Neural cell (in vitro differentiated cells): ENCODE results near the gene SLC22A31. TPM values are rescaled to one million over a fixed set of nuclear protein-coding genes. Genes with fewer than 3 reads are reported as not detected.
"Not testable (repeated sequence)": the region's sequence is repeated elsewhere in the genome, so short reads cannot be mapped to it uniquely, and the experiment has no call there.

ENCODE experiments used
- H2AFZ ChIP-seq: fragments of 200-600, 300-800 bp; sonication (generic), shearing (Covaris generic); 2 replicates; pipeline ENCODE4 v1.6.0; 2014; ENCODE audit warnings: low read depth, mild to moderate bottlenecking, antibody characterized with exemption, low read length, moderate library complexity
- H3F3A ChIP-seq: fragments of 200-600 bp; shearing (Covaris generic); 2 replicates; pipeline ENCODE4 v1.6.1; 2016; ENCODE audit warnings: mild to moderate bottlenecking, moderate library complexity, mixed read lengths, antibody characterized with exemption, low read length; ENCODE audit not compliant: insufficient read depth, poor library complexity, severe bottlenecking
- H3K27ac ChIP-seq: fragments of 200-600, 300-800 bp; sonication (generic), shearing (Covaris generic); 2 replicates; pipeline ENCODE4 v1.5.1; 2014; ENCODE audit warnings: mild to moderate bottlenecking, low read length, moderate library complexity
- H3K27me3 ChIP-seq: fragments of 300-800, 200-600 bp; sonication (generic), shearing (Covaris generic); 2 replicates; pipeline ENCODE4 v1.6.0; 2014; ENCODE audit warnings: mild to moderate bottlenecking, low read depth, low read length, moderate library complexity; ENCODE audit not compliant: insufficient read depth
- H3K36me3 ChIP-seq: fragments of 300-800, 200-600 bp; sonication (generic), shearing (Covaris generic); 2 replicates; pipeline ENCODE4 v1.5.1; 2014; ENCODE audit warnings: mild to moderate bottlenecking, antibody characterized with exemption, low read length, moderate library complexity; ENCODE audit not compliant: insufficient read depth
- H3K4me2 ChIP-seq: fragments of 300-800, 200-600 bp; sonication (generic), shearing (Covaris generic); 2 replicates; pipeline ENCODE4 v1.6.0; 2014; ENCODE audit warnings: mild to moderate bottlenecking, low read length
- H3K4me3 ChIP-seq: fragments of 300-800, 200-600 bp; sonication (generic), shearing (Covaris generic); 2 replicates; pipeline ENCODE4 v1.5.1; 2014; ENCODE audit warnings: mild to moderate bottlenecking, low read length, moderate library complexity
- H3K79me2 ChIP-seq: fragments of 200-600 bp; shearing (Covaris generic); replicated peaks from 2 replicates; pipeline ENCODE4 v1.6.0; 2014; ENCODE audit warnings: mild to moderate bottlenecking, low read length, moderate library complexity; ENCODE audit not compliant: insufficient read depth
- H3K9ac ChIP-seq: fragments of 300-800, 200-600 bp; sonication (generic), shearing (Covaris generic); 2 replicates; pipeline ENCODE4 v1.6.1; 2016; ENCODE audit warnings: mild to moderate bottlenecking, low read length, mixed read lengths
- H3K9me2 ChIP-seq: fragments of 200-600 bp; shearing (Covaris generic); 2 replicates; pipeline ENCODE4 v1.6.1; 2016; ENCODE audit warnings: mild to moderate bottlenecking, low read length, mixed read lengths; ENCODE audit not compliant: insufficient read depth
- H3K9me3 ChIP-seq: fragments of 200-600, 300-800 bp; sonication (generic), shearing (Covaris generic); 2 replicates; pipeline ENCODE4 v1.6.1; 2016; ENCODE audit warnings: mild to moderate bottlenecking, mixed run types, low read length, moderate library complexity, mixed read lengths
- H4K20me1 ChIP-seq: fragments of 200-600 bp; shearing (Covaris generic); 2 replicates; pipeline ENCODE4 v1.6.1; 2016; ENCODE audit warnings: mild to moderate bottlenecking, mixed run types; ENCODE audit not compliant: insufficient read depth
- CTCF ChIP-seq: fragments of 450-650 bp; IDR thresholded peaks from 2 replicates; pipeline ENCODE4 v1.5.1; 2014; ENCODE audit warnings: antibody characterized with exemption, mild to moderate bottlenecking, moderate library complexity; ENCODE audit not compliant: poor library complexity, severe bottlenecking
- EP300 ChIP-seq: fragments of 450-650 bp; conservative IDR thresholded peaks from 2 replicates; pipeline ENCODE4 v1.6.1; 2014; ENCODE audit warnings: antibody characterized with exemption, mild to moderate bottlenecking, moderate library complexity; ENCODE audit not compliant: poor library complexity, severe bottlenecking
- EZH2 ChIP-seq: fragments of 200-600, 300-800 bp; shearing (Covaris generic), sonication (generic); IDR thresholded peaks from 2 replicates; pipeline ENCODE4 v1.6.1; 2014; ENCODE audit warnings: antibody characterized with exemption, low read length, borderline replicate concordance, mild to moderate bottlenecking; ENCODE audit not compliant: insufficient read depth, poor library complexity, severe bottlenecking
- MXI1 ChIP-seq: fragments of 450-650 bp; conservative IDR thresholded peaks from 2 replicates; pipeline ENCODE4 v1.6.1; 2014; ENCODE audit warnings: antibody characterized with exemption, mild to moderate bottlenecking; ENCODE audit not compliant: poor library complexity, severe bottlenecking
- POLR2AphosphoS5 ChIP-seq: IDR thresholded peaks from 2 replicates; pipeline ENCODE4 v1.6.1; 2012
- RAD21 ChIP-seq: fragments of 450-650 bp; conservative IDR thresholded peaks from 2 replicates; pipeline ENCODE4 v1.6.1; 2014; ENCODE audit warnings: antibody characterized with exemption, mild to moderate bottlenecking, moderate library complexity
- SMC3 ChIP-seq: fragments of 450-650 bp; conservative IDR thresholded peaks from 2 replicates; pipeline ENCODE4 v1.6.1; 2014; ENCODE audit warnings: antibody characterized with exemption, mild to moderate bottlenecking, moderate library complexity; ENCODE audit not compliant: poor library complexity
- TAF1 ChIP-seq: IDR thresholded peaks from 2 replicates; pipeline ENCODE4 v1.6.1; 2012; ENCODE audit warnings: low read depth
- polyA plus RNA-seq: library from polyadenylated mRNA; depleted of rRNA; stranded (reverse); fragments of >200 nt; gene quantifications from 2 replicates; pipeline ENCODE4 v1.2.3, GENCODE V29; 2014
- TF ChIP-seq, protein P1 (sequence below): IDR thresholded peaks from 2 replicates; pipeline ENCODE4 v1.6.1; 2012; ENCODE audit warnings: borderline replicate concordance

SLC22A31 gene
- polyA plus RNA-seq, 1 donor from 2014 or later: not detected

- H2AFZ ChIP-seq, H3K36me3 ChIP-seq, H3K9ac ChIP-seq, H3K27ac ChIP-seq, H3F3A ChIP-seq, H3K9me2 ChIP-seq, H3K79me2 ChIP-seq, H3K4me2 ChIP-seq, H3K4me3 ChIP-seq, H3K9me3 ChIP-seq, H4K20me1 ChIP-seq: not testable (repeated sequence)
- peaks cover 21% of the 10 kb centered on the region for H3K27me3 ChIP-seq
These were observed 11.6 kb downstream of the SLC22A31 start for GRCh38 chr16:89188471-89189357.

GRCh38 chr16:89187770-89188392, 12.5 kb downstream of the SLC22A31 start:
- no peak overlapping the region for H3K9ac ChIP-seq
- H3K36me3 ChIP-seq: no peaks in the 10 kb centered on the region
- H3K4me2 ChIP-seq: no peak overlapping the region
- no peaks in the 10 kb centered on the region for H3K79me2 ChIP-seq
- peaks cover 21% of the 10 kb centered on the region for H3K27me3 ChIP-seq
- TF ChIP-seq MXI1: no peak
- TF ChIP-seq CTCF: no peak
- TF ChIP-seq TAF1: no peak
- no peak for TF ChIP-seq SMC3
- TF ChIP-seq EP300: no peak
- no peak for TF ChIP-seq EZH2
- TF ChIP-seq, protein P1, sequence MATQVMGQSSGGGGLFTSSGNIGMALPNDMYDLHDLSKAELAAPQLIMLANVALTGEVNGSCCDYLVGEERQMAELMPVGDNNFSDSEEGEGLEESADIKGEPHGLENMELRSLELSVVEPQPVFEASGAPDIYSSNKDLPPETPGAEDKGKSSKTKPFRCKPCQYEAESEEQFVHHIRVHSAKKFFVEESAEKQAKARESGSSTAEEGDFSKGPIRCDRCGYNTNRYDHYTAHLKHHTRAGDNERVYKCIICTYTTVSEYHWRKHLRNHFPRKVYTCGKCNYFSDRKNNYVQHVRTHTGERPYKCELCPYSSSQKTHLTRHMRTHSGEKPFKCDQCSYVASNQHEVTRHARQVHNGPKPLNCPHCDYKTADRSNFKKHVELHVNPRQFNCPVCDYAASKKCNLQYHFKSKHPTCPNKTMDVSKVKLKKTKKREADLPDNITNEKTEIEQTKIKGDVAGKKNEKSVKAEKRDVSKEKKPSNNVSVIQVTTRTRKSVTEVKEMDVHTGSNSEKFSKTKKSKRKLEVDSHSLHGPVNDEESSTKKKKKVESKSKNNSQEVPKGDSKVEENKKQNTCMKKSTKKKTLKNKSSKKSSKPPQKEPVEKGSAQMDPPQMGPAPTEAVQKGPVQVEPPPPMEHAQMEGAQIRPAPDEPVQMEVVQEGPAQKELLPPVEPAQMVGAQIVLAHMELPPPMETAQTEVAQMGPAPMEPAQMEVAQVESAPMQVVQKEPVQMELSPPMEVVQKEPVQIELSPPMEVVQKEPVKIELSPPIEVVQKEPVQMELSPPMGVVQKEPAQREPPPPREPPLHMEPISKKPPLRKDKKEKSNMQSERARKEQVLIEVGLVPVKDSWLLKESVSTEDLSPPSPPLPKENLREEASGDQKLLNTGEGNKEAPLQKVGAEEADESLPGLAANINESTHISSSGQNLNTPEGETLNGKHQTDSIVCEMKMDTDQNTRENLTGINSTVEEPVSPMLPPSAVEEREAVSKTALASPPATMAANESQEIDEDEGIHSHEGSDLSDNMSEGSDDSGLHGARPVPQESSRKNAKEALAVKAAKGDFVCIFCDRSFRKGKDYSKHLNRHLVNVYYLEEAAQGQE: no peak
- no peak for TF ChIP-seq RAD21
- TF ChIP-seq POLR2AphosphoS5: no peak
- H3K9me2 ChIP-seq: no peaks in the 10 kb centered on the region
- H3K9me3 ChIP-seq: no peaks in the 10 kb centered on the region
- no peaks in the 10 kb centered on the region for H4K20me1 ChIP-seq
- H3F3A ChIP-seq: no peaks in the 10 kb centered on the region
- no peak overlapping the region for H3K27ac ChIP-seq
- no peak overlapping the region for H2AFZ ChIP-seq
- no peak overlapping the region for H3K4me3 ChIP-seq
